GM15510 (cell line): ENCODE data around the gene EXOSC1.

ENCODE experiments used
- POLR2A ChIP-seq: IDR thresholded peaks from 3 replicates; pipeline ENCODE4 v1.6.1; 2011; ENCODE audit warnings: borderline replicate concordance; ENCODE audit not compliant: insufficient read length; ENCODE audit errors: extremely low read depth

Gene EXOSC1

DNA sequence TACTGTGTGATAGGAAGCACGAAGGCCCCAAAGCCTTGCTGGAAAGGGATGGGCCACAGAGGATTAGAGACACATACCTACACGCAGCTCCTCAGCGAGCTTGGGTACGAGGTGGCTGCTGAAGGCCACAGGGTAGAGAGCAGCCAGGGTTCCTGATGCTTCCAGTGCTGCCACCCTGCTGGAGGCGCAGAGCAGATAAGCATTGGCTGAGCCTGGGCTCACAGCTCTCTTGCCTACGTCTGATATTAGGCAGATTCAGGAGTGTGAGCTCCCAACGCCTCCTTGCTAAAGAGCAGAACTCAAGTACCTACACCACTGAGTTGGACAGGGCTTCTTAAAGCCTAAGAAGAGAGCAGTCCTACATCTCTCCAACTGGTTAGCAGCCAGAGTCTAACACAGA lies 20.2 kb upstream of the EXOSC1 start:
- TF ChIP-seq POLR2A, result no peak

DNA sequence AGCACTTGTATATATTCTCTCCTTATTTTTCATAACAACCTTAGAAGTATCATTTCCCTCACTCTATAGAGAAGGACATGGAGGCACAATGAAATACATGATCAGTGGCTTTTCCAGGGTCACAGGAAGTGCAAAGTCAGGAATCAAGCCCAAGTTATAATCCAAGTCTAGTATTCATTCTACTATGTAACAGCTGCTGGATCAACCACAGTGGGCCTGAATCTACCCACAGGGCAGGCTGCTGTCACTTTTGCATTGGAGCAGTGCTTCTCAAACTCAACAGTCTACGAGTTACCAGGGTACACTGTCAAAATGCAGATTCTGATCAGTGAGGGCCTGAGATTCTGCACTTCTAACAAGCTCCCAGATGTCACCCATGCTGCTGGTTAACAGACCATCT lies 18.4 kb upstream of the EXOSC1 start:
- TF ChIP-seq POLR2A, result no peak

DNA sequence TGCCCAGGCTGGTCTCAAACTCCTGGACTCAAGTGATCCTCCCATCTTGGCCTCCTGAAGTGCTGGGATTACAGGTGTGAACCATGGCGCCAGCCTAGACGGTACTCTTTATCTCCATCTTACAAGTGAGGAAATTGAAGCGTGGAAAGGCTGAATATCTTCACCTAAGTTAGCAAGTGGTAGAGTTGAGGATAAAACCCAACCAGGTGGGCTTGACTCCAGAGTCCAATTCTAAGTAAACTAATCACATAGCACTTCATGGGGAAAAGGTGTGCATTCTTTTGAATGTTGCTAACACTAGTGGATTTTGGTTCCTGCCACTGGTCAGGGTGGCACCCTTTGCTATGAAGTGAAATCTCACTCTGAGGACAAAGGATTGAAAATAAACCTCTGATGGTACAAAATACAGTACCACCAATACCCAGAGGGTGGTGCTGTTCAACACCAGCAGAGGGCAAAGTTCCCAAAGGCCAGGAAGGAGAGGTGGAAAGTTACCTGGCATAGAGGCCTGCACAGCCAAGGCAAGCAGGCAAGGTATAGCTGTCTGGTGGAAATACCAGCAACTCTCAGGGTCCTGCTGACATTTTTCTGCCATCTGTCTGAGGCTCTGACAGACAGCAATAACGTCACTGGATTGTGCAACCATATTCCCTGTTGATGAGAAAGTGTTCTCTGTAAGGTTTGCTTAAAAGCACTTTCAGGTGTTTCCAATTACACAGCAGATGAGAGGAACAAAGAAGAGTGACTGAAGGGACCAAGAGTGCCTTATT lies 17.7 kb upstream of the EXOSC1 start:
- no peak for TF ChIP-seq POLR2A

DNA sequence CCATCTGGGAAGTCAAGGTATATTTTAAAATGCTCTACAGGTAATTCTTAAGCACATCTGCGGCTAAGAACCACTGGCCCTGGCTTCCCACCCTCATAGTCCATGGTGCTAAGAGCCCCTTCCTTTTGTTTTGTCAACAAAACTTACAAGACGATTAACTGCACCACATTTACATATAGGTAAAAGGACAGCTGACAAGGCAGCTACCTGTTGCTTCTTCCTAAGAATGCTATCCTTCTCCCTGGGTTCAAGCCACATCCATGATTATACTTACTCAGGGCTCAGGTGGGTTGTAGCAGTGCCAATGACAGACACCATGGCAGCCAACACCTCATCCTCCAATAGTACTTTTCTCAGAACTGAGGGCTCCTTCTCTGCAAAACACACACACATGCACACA lies 16.5 kb upstream of the EXOSC1 start:
- TF ChIP-seq POLR2A, result no peak

DNA sequence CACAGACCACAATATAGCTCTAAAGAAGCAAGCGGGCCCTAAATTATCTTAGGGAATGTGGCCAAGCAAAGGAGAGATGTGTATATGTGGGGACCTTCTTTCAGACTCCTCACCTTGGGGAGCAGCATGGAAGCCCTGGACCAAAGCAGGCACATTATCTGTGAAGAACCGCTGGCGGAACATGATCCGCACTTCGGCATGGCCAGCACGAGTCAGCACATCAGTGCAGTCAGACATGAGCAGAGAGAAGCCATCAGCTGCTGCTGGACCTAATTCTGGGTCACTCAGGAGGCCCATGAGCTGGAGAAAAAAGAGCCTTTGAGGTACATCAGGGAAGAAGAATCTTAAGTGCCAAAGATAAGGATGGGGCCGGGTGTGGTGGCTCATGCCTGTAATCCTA lies 14.1 kb upstream of the EXOSC1 start:
- no peak for TF ChIP-seq POLR2A

DNA sequence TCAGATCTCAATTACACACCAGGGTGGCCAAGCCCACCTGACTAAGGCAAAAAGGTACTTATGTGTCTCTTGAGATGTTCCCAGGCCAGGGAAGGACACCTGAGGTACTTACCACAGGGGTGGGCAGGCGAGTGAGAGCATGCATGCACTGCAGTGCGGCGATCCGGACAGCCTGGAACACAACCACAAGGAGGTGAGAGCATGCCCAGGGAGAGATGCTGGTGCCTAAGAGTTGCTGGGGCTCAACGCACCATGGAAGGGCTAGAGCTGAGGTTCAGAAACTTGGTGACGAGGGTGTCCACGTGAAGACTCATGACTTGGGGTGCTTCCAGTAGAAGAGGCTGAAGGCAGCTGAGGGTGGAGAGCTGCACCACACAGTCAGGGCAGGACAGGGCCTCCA lies 13.3 kb upstream of the EXOSC1 start:
- TF ChIP-seq POLR2A, result no peak

DNA sequence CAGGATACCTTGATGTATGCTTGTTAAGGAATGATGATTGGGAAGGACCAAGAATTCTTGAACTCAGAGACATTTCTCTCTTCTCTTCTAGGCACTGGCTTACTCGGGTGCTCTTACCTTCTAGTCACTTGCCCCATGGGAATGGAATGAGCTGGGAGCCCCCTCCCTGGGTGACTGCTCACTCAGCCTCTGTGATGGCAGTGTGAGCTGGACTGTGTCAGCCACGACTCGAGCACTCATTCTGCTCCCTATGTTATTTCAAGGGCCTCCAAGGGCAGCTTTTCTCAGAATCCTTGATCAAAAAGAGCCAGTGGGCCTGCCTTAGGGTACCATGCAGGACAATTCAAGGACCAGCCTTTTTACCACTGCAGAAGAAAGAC lies 10.9 kb upstream of the EXOSC1 start:
- TF ChIP-seq POLR2A, result no peak

DNA sequence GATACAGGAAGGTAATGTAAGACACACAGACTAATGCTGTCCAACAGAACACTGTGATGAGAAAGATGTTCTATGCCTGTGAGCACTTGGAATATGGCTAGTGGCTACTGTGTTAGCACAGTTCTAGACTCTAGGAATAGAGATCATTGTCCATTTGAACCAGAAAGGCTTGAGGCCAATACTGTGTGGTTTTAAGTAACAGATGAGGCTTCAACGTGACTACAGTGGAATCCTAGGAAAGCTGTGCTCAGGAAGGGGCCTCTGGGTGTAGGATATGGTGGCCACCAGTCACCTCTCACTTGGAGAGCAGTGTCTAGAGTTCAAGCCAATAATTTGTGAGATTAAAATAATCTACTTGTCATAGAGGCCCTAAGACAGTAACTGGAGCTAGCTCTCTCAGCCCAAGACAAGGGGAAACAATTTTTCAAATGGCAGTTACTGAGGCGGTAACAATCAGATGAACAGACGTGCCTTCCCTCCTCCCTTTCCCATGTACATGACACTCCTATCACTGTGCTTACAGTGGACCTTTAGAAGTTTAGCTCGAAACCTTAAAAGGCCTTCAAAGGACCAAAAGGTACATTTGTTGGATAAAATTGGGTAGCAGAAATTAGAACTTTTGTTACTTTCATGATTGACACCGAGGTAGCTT lies 10.4 kb upstream of the EXOSC1 start:
- no peak for TF ChIP-seq POLR2A

DNA sequence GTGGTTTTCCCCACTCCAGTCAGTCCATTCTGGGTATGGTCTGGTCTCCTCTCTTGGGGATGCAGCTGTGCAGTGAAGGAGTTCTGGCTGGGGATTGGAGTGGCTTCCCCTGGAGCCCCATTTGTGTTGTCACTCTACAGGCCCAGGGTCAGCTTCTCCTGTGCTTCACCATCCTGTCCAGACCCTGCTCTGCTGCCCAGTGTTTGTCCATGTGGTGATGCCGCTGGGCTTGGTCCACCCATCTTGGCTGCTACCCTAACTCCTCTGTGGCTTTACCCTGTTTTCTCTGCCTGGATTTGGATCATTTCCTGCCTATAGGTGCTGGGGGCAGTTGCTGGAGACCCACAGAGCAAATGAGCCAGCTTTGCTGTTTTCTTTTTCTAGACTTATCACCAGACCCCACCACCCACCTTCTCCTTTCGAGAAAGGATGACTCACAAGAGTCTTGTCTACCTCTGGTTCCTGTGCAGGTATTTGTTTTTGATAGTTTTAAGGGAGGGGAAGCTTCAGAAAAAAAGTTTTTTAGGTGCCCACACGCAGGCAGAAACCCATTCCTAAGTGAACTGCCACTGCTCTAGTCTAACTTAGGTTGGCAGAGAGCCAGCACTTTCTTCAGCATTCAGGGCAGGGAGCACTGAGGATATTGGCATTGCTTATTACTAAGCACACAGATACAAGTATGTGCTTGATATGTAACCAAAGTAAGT lies 8.7 kb upstream of the EXOSC1 start:
- no peak for TF ChIP-seq POLR2A

DNA sequence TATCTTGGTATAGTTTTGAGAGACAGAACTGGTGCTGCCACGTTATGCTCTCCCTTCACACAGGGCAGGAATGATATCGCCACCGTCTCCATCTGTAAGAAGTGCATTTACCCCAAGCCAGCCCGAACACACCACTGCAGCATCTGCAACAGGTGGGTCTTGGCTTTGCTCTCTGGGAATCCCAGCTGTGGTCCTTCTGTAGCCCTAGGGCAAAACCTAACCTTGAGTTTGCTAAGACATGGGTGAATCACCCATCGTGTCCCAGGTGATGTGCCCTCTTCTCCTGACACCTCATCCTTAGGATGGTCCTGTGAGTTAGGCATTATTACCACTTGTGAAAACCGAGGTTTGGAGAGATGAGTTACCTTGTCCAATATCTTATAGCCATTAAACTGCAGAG lies 6.5 kb upstream of the EXOSC1 start:
- TF ChIP-seq POLR2A, result no peak

DNA sequence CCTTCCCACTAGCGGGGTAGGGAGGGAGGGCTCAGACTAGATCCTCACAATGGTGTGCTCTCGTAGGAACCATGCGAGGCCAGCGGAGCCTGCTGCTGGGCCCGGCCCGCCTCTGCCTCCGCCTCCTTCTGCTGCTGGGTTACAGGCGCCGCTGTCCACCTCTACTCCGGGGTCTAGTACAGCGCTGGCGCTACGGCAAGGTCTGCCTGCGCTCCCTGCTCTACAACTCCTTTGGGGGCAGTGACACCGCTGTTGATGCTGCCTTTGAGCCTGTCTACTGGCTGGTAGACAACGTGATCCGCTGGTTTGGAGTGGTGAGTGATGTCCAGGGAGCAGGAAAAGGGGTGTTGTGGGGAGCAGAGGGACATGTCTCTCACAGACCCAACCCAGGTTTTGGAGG lies 5.8 kb upstream of the EXOSC1 start:
- TF ChIP-seq POLR2A, result no peak

DNA sequence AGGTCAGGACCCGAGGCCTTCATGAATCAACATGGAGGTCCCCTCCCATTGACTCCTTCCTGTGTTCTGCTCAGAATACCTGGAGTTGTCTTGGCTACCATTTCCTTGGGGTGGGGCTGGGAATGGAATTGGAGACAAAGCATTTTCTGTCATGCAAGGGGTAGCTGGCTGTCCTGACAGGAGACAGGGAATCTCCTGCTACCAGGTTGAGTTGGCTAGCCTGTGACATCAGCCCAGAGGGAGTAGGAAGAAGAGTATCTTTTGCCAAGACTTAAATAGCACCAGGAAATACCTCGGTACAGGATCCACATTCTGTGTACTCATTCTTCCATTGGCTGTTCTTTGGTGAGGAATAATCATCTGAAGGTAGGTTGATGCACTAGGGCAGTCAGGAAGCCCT lies 5.0 kb upstream of the EXOSC1 start:
- TF ChIP-seq POLR2A, result no peak

DNA sequence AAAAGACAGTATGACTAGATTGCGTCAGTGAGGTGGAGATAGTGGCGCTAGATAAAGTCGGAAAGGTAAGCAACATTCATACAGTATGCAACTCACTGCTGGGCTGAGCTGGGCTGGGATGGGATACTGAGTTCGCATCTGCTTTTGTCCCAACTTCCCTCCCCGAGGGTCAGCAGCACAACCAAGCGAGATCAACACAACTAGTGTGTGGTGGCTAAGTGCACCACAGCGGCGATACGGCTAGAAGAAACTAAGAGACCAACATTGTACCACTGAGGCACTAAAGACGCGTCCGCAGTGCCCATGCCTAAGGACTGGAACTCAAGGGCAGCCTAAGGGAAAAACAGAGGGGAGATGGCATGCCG lies 467 bp downstream of the EXOSC1 start:
- no peak for TF ChIP-seq POLR2A

DNA sequence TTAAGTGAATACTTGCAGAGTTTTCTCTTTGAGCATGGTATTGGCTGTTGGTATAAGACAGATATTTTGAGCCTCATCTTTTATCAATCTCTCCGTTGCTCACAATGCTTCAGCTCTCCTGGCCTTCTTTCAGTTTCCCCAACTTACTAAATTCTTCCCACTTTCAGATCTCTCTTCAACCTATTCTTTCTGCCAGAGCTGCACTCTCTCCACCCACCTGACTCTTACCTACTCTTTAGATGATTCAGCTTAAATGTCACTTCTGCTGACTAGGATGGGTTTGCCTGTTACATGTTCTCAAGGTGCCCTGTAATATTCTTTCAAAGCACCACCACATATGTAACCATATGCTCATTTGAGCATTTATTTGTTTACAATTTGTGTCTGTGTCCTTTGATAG lies 1.6 kb downstream of the EXOSC1 start:
- TF ChIP-seq POLR2A, result no peak

DNA sequence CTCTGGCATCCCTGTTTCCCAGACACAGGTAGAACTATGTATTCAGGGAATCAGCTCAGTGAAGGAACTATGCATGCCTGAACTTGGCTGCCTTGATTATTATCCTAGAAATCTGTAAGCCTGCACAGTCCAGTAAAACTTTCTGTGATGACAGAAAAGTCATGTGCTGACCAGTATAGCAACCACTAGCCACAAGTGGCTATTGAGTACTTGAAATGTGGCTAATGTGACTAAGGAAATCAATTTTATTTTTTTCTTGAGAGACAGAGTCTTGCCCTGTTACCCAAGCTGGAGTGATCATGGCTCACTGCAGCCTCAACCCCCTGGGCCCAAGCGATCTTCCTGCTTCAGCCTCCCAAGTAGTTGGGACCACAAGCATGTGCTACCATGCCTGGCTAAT lies 3.5 kb downstream of the EXOSC1 start:
- no peak for TF ChIP-seq POLR2A

DNA sequence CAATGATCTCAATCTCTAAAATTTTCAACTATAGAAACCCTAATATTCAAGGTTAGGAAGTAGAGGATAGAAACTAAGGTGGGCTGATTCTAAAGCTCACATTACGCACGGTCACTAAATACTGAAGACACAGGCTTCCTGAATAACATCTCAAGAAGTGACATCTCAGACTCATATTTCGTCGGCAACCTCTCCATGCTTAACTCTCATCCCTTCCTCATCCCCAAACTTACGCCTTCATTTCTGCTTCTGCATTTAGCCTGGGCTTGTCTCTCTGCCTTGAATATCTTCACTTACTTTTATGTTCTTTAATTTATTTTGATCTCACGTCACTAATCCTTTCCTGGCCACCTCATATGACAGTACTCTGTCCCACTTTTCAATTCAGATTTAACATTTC lies 10.6 kb downstream of the EXOSC1 start:
- no peak for TF ChIP-seq POLR2A
